Panc1 (cell line): ENCODE data around the gene CLBA1. TPM values are rescaled to one million over a fixed set of nuclear protein-coding genes. Genes with fewer than 3 reads are reported as not detected.
"Not testable (repeated sequence)": the region's sequence is repeated elsewhere in the genome, so short reads cannot be mapped to it uniquely, and the experiment has no call there.

Experiments used
- ATAC-seq: fragments of 200-7000 bp; cut with Tn5 transposase; 2 replicates; pipeline ENCODE4 v1.9.1; 2020; ENCODE audit warnings: mild to moderate bottlenecking, moderate library complexity
- BruUV-seq: library from RNA; stranded (reverse); fragments of 400-500 nt; replicated peaks from 2 replicates; lab custom pipeline; 2021; lab: Mats Ljungman, UMichigan
- CTCF ChIA-PET: fragments of 300-600 bp; sonication (Branson Sonifier 250); formaldehyde crosslinking; loops from one replicate; lab custom pipeline; 2022; ENCODE audit warnings: antibody characterized with exemption; lab: Charles Lee
- POLR2A ChIA-PET: fragments of 300-600 bp; sonication (Branson Sonifier 250); formaldehyde crosslinking; loops from one replicate; lab custom pipeline; 2022; ENCODE audit warnings: antibody characterized with exemption; lab: Charles Lee
- DNase-seq: peaks from one replicate; pipeline ENCODE4 v3.0.0-alpha.2; 2010; ENCODE audit warnings: low read depth, low spot score
- H3K27ac ChIP-seq: 2 replicates; pipeline ENCODE4 v1.5.1; 2011; ENCODE audit warnings: mild to moderate bottlenecking, low read length, inconsistent platforms
- H3K27me3 ChIP-seq: fragments of 200-500 bp; sonication (Bioruptor generic); 2 replicates; pipeline ENCODE4 v1.6.0; 2014; ENCODE audit warnings: low read length, inconsistent platforms; ENCODE audit not compliant: control insufficient read depth, insufficient read depth
- H3K36me3 ChIP-seq: fragments of 200-500 bp; sonication (Bioruptor generic); 2 replicates; pipeline ENCODE4 v1.5.1; 2014; ENCODE audit warnings: inconsistent platforms, mild to moderate bottlenecking, low read length, moderate library complexity; ENCODE audit not compliant: control insufficient read depth, insufficient read depth
- H3K4me1 ChIP-seq: 2 replicates; pipeline ENCODE4 v1.5.1; 2011; ENCODE audit warnings: inconsistent platforms, mild to moderate bottlenecking, low read length, moderate library complexity; ENCODE audit not compliant: control insufficient read depth, insufficient read depth
- H3K4me3 ChIP-seq, 2 experiments: 2 replicates each; pipeline ENCODE4 v1.5.1; 2011 to 2012; ENCODE audit warnings: low read depth in 2 of 2, low read length in 2 of 2, mild to moderate bottlenecking in 2 of 2, inconsistent platforms in 1 of 2, moderate library complexity in 1 of 2
- H3K9me3 ChIP-seq: fragments of 200-500 bp; sonication (Bioruptor generic); 2 replicates; pipeline ENCODE4 v1.5.1; 2014; ENCODE audit warnings: low read depth, mild to moderate bottlenecking, inconsistent platforms, low read length, moderate library complexity; ENCODE audit not compliant: control insufficient read depth, insufficient read depth
- POLR2AphosphoS5 ChIP-seq: IDR thresholded peaks from 2 replicates; pipeline ENCODE4 v1.6.1; 2012; ENCODE audit warnings: mild to moderate bottlenecking, low read depth, low read length, moderate library complexity
- SIN3A ChIP-seq: IDR thresholded peaks from 2 replicates; pipeline ENCODE4 v1.6.1; 2012; ENCODE audit warnings: low read depth, mild to moderate bottlenecking, low read length, moderate library complexity, borderline replicate concordance; ENCODE audit not compliant: insufficient read depth
- TCF7L2 ChIP-seq: IDR thresholded peaks from 2 replicates; pipeline ENCODE4 v1.6.1; 2011; ENCODE audit warnings: mild to moderate bottlenecking, low read depth, low read length, inconsistent platforms
- in situ Hi-C: cut with HindIII; loops from 2 replicates; pipeline ENCODE4 v1.10.0; 2016; ENCODE audit warnings: low sequenced_read_pairs, low pct_unique_long_range_greater_than_20kb
- intact Hi-C: fragments of 100-400 bp; cut with micrococcal nuclease; formaldehyde crosslinking; loops from one replicate; pipeline ENCODE4 v1.10.0; 2022; ENCODE audit not compliant: unreplicated experiment
- total RNA-seq: library from RNA; stranded (reverse); gene quantifications from one replicate; pipeline ENCODE4 v1.2.1, GENCODE V29; 2021; ENCODE audit not compliant: unreplicated experiment
- TF ChIP-seq, protein P1 (sequence below), 2 experiments: IDR thresholded peaks; 2 replicates each; pipeline ENCODE4 v1.6.1; 2011 to 2012; ENCODE audit warnings: low read depth in 2 of 2, control low read depth in 1 of 2, low read length in 1 of 2, mild to moderate bottlenecking in 1 of 2, moderate library complexity in 1 of 2; ENCODE audit not compliant: insufficient read depth in 1 of 2
- TF ChIP-seq, protein P2 (sequence below): fragments of 450-650 bp; IDR thresholded peaks from 2 replicates; pipeline ENCODE4 v1.5.1; 2017; ENCODE audit warnings: mild to moderate bottlenecking

CLBA1 gene
- total RNA-seq, 1 experiment from 2014 or later: 13.8 TPM

GRCh38 chr14:105030194-105030593, 44.6 kb downstream of the CLBA1 start:
- no TSS peak for BruUV-seq
- DNase-seq: no peak
- ATAC-seq: no peak
- H3K27me3 ChIP-seq: no peaks in the 10 kb centered on the region
- H3K4me3 ChIP-seq: no peak overlapping the region
- H3K27ac ChIP-seq: no peak overlapping the region
- H3K36me3 ChIP-seq: no peaks in the 10 kb centered on the region
- intact Hi-C loops (no loop called here), in situ Hi-C loops (no loop called here)
- ChIA-PET CTCF (no interaction called here), POLR2A (no interaction called here)
- H3K4me1 ChIP-seq: peaks cover 4% of the 10 kb centered on the region
- H3K9me3 ChIP-seq: no peaks in the 10 kb centered on the region
- TF ChIP-seq TCF7L2 (no peak), SIN3A (no peak), POLR2AphosphoS5 (no peak)
- TF ChIP-seq, protein P1, sequence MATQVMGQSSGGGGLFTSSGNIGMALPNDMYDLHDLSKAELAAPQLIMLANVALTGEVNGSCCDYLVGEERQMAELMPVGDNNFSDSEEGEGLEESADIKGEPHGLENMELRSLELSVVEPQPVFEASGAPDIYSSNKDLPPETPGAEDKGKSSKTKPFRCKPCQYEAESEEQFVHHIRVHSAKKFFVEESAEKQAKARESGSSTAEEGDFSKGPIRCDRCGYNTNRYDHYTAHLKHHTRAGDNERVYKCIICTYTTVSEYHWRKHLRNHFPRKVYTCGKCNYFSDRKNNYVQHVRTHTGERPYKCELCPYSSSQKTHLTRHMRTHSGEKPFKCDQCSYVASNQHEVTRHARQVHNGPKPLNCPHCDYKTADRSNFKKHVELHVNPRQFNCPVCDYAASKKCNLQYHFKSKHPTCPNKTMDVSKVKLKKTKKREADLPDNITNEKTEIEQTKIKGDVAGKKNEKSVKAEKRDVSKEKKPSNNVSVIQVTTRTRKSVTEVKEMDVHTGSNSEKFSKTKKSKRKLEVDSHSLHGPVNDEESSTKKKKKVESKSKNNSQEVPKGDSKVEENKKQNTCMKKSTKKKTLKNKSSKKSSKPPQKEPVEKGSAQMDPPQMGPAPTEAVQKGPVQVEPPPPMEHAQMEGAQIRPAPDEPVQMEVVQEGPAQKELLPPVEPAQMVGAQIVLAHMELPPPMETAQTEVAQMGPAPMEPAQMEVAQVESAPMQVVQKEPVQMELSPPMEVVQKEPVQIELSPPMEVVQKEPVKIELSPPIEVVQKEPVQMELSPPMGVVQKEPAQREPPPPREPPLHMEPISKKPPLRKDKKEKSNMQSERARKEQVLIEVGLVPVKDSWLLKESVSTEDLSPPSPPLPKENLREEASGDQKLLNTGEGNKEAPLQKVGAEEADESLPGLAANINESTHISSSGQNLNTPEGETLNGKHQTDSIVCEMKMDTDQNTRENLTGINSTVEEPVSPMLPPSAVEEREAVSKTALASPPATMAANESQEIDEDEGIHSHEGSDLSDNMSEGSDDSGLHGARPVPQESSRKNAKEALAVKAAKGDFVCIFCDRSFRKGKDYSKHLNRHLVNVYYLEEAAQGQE (IDR thresholded peaks at IDR 0.05; ENCODE audit: insufficient read depth in 1 of 2, low read depth in 2 of 2, low read length in 1 of 2): no peak
- TF ChIP-seq, protein P2, sequence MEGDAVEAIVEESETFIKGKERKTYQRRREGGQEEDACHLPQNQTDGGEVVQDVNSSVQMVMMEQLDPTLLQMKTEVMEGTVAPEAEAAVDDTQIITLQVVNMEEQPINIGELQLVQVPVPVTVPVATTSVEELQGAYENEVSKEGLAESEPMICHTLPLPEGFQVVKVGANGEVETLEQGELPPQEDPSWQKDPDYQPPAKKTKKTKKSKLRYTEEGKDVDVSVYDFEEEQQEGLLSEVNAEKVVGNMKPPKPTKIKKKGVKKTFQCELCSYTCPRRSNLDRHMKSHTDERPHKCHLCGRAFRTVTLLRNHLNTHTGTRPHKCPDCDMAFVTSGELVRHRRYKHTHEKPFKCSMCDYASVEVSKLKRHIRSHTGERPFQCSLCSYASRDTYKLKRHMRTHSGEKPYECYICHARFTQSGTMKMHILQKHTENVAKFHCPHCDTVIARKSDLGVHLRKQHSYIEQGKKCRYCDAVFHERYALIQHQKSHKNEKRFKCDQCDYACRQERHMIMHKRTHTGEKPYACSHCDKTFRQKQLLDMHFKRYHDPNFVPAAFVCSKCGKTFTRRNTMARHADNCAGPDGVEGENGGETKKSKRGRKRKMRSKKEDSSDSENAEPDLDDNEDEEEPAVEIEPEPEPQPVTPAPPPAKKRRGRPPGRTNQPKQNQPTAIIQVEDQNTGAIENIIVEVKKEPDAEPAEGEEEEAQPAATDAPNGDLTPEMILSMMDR: no peak

- BruUV-seq: no TSS peak
- Histone ChIP-seq H3K27me3 (no peaks in the 10 kb centered on the region), H3K9me3 (no peaks in the 10 kb centered on the region), H3K36me3 (no peaks in the 10 kb centered on the region), H3K4me3 (no peak overlapping the region), H3K4me1 (peaks cover 4% of the 10 kb centered on the region), H3K27ac (no peak overlapping the region)
- in situ Hi-C loops (no loop called here), intact Hi-C loops (no loop called here)
- ChIA-PET POLR2A (no interaction called here), CTCF (no interaction called here)
- DNase-seq (no peak), ATAC-seq (no peak)
- TF ChIP-seq TCF7L2: no peak
- TF ChIP-seq POLR2AphosphoS5: no peak
- TF ChIP-seq, protein P2: no peak
- no peak for TF ChIP-seq SIN3A
- TF ChIP-seq, protein P1 (IDR thresholded peaks at IDR 0.05; ENCODE audit: insufficient read depth in 1 of 2, low read depth in 2 of 2, low read length in 1 of 2): no peak
Observed at GRCh38 chr14:105030836-105031396, 45.3 kb downstream of the CLBA1 start.

- H3K4me3 ChIP-seq, H3K4me1 ChIP-seq, POLR2A ChIA-PET, ATAC-seq, DNase-seq, H3K36me3 ChIP-seq, H3K9me3 ChIP-seq, H3K27ac ChIP-seq, in situ Hi-C loops, H3K27me3 ChIP-seq, BruUV-seq, intact Hi-C loops, CTCF ChIA-PET: not testable (repeated sequence)
Observed at GRCh38 chr14:105032451-105032901, 46.9 kb downstream of the CLBA1 start.
